PC-9 (cell line): ENCODE data around the gene MGAT1.

Source experiments
- CTCF ChIP-seq: fragments of 200-600 bp; sonication (generic); conservative IDR thresholded peaks from 2 replicates; pipeline ENCODE4 v1.6.1; 2017; ENCODE audit warnings: mixed run types, antibody characterized with exemption, mild to moderate bottlenecking, moderate library complexity
- EZH2 ChIP-seq: fragments of 200-600 bp; sonication (generic); IDR thresholded peaks from 2 replicates; pipeline ENCODE4 v1.8.0; 2017; ENCODE audit warnings: antibody characterized with exemption, low read depth

GRCh38 chr5:180831139-180832093 is 28.8 kb upstream of the MGAT1 start:
- TF ChIP-seq EZH2 (no peak), CTCF (0 out of 2 replicates have a peak, but pooled peaks have one; percentile 27)
